Cerebellar nuclear complex (tissue), 1 donor: ENCODE results near the gene LHFPL3.
"Not testable (repeated sequence)": the region's sequence is repeated elsewhere in the genome, so short reads cannot be mapped to it uniquely, and the experiment has no call there.

Experiments used
- DNase-seq, 2 experiments: peaks; one replicate each; lab custom pipeline; 2025; lab: John Stamatoyannopoulos, UW

LHFPL3 gene

GRCh38 chr7:104695563-104695962 is 367.2 kb downstream of the LHFPL3 start:
- no peak for DNase-seq

- DNase-seq, result no peak
Observed at GRCh38 chr7:104700336-104700735, 371.9 kb downstream of the LHFPL3 start.

GRCh38 chr7:104721027-104721426 is 392.6 kb downstream of the LHFPL3 start:
- DNase-seq, result not testable (repeated sequence)

GRCh38 chr7:104723001-104723400 is 394.6 kb downstream of the LHFPL3 start:
- no peak for DNase-seq

GRCh38 chr7:104758504-104758903 is 430.1 kb downstream of the LHFPL3 start:
- DNase-seq, result no peak

GRCh38 chr7:104761892-104762291 is 433.5 kb downstream of the LHFPL3 start:
- DNase-seq, result no peak

GRCh38 chr7:104767113-104767512 is 438.7 kb downstream of the LHFPL3 start:
- no peak for DNase-seq

- DNase-seq, result no peak
Observed at GRCh38 chr7:104767826-104768536, 439.6 kb downstream of the LHFPL3 start.

- DNase-seq, result no peak
Observed at GRCh38 chr7:104772405-104773345, 444.3 kb downstream of the LHFPL3 start.

- no peak for DNase-seq
Observed at GRCh38 chr7:104773796-104774195, 445.4 kb downstream of the LHFPL3 start.

- no peak for DNase-seq
Observed at GRCh38 chr7:104775531-104775930, 447.1 kb downstream of the LHFPL3 start.

- no peak for DNase-seq
Observed at GRCh38 chr7:104777301-104777800, 448.9 kb downstream of the LHFPL3 start.

- DNase-seq, result no peak
Observed at GRCh38 chr7:104779888-104780287, 451.5 kb downstream of the LHFPL3 start.

GRCh38 chr7:104784686-104785085 is 456.3 kb downstream of the LHFPL3 start:
- DNase-seq, result no peak

- DNase-seq, result no peak
Observed at GRCh38 chr7:104789780-104790179, 461.4 kb downstream of the LHFPL3 start.

GRCh38 chr7:104790440-104790839 is 462.0 kb downstream of the LHFPL3 start:
- DNase-seq, result no peak

GRCh38 chr7:104791080-104791479 is 462.7 kb downstream of the LHFPL3 start:
- no peak for DNase-seq

- DNase-seq, result no peak
Observed at GRCh38 chr7:104793066-104793465, 464.7 kb downstream of the LHFPL3 start.

- DNase-seq, result no peak
Observed at GRCh38 chr7:104794154-104794553, 465.8 kb downstream of the LHFPL3 start.

GRCh38 chr7:104794589-104794988 is 466.2 kb downstream of the LHFPL3 start:
- no peak for DNase-seq

- no peak for DNase-seq
Observed at GRCh38 chr7:104795086-104795485, 466.7 kb downstream of the LHFPL3 start.

- no peak for DNase-seq
Observed at GRCh38 chr7:104795616-104796398, 467.4 kb downstream of the LHFPL3 start.
